GM19328 (cell line): ENCODE measurements around the gene THRA.

ENCODE experiments used
- ATAC-seq: cut with Tn5 transposase; IDR thresholded peaks from one replicate; pipeline ENCODE4 v1.9.1; 2021; ENCODE audit warnings: mild to moderate bottlenecking, moderate library complexity; ENCODE audit not compliant: unreplicated experiment

The THRA gene

DNA sequence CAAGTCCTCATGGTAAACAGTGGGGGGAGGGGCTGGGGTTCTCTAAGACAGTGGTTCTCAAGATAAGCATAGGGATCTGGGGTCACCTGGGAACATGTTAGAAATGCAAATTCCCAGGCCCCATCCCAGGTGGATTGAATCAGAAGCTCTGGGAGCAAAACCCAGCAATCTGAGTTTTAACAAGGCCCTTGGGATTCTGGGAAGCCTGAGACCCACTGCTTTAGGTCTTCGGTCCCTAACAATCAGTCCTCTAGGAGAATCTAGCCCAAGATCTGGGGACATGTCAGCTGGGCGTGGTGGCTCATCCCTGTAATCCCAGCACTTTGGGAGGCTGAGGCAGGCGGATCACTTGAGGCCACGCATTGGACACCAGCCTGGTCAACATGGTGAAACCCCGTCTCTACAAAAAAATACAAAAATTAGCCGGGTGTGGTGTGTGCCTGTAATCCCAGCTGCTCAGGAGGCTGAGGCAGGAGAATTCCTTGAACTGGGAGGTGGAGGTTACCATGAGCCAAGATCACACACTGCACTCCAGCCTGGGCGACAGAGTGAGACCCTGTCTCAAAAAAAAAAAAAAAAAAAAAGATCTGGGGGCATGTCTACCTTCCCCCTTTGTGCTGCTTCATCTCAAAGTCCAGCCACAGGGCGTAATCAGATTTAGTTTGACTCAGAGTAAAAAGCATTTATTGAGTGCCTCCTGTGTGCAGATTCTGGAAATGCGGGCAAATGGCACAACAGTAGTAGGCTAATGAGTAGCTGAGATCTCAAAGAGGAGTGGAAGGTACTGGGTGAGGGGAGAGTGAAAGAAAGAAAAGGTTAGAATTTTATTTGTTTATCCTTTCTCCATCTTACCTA, 46.4 kb downstream of the THRA start:
- ATAC-seq = no peak

DNA sequence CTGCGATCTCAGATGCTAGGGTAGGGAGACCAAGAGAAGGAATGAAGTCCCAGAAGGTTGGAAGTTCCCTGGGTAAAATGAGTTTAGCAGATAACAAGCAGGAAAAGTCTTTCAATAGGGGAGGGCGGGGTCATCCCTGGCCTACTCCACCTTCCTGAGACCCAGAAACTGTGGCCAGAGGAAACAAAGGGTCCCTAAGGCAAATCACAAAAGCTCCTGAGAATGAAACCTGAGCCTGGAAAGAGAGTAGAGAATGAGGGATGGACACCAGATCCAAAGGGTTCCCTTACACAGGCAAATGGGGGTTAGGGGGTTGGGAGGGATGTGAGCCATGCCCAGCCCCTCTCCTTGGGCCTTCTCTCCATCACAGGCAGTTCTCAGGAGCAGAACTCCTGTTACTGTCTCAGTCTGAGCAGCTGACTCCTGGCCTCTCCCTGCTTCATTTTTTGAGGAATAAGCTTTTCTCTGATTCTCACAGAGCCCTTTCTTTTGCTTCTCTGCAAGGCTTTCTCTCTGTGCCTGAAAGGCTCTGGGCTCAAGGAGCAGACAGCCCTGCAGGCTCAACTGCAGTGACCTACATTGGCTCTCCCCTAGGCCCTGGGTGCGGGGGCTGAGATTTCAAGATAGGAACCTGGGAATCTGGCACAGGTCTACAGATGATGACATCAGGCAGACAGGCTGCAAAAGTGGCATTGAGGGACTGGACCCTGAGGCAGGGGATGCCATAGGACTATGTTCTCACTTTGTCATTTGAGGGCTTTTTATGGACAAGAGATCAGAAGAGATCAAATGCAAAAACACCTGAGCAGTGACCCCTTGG, 47.5 kb downstream of the THRA start:
- no peak for ATAC-seq

DNA sequence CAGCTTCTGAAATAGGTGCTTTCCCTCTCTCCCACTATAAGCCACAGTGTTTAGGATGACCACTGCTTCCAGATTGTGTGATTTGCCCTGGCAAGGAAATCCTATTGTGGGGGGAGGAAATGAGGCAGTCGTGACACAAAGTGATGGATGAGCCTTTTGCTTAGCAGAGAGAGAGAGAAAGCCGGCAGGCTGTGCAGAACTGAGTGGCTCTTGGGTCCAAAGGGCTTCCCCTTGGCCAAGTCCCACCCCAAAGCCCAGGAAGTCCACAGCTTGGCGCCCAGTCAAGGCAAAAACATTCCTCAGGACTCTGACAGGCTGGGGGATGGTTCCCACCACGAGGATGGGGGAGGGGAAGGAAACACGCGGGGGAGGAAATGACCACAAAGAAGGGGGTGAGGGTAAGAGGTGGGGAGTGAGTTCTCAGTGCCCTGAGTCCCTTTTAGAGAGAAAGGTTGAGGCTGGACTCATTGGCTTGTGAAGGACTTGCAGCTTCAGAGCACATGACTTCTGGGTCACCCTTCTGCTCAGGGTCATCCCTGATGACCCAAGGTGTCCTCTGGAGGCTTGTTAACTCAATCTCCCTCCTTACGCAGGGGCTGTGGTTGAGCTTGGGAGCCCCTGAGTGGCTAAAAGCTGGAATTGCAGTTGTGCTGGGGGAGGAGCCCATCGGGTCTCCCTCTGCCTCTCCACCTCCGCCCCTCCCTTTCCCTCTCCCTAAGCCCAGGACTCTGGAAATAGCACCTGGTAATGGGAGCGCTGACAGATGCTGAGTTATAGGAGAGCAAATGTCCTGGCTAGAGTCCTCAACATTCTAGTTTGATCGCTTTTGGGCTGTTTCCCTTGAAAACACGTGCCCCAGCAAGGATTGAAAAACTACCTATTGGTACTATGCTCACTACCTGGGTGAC, 48.7 kb downstream of the THRA start:
- no peak for ATAC-seq

DNA sequence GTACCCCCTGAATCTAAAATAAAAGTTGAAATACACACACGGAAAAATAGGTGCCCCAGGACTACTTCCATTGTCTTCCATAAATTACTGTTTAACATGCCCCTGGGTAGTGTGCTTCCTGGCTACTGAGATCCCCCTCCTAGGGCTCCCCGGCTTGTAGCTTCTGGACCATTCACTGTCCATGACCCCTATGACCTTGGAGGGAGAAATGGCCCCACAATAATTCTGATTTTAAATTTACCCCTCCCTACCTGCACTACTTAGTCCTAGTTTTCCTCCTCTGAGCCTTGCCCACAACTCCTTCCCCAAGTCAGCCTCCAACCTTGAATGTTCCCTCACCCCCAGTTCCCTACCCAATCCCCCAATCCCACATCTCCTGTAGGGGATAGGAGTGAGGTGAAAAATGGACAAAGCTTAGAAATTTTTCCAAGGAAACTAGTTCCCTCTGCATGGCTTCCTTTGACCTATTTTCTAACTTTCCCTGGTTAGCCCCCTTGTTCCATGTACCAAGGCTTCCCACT, 49.5 kb downstream of the THRA start:
- no peak for ATAC-seq

DNA sequence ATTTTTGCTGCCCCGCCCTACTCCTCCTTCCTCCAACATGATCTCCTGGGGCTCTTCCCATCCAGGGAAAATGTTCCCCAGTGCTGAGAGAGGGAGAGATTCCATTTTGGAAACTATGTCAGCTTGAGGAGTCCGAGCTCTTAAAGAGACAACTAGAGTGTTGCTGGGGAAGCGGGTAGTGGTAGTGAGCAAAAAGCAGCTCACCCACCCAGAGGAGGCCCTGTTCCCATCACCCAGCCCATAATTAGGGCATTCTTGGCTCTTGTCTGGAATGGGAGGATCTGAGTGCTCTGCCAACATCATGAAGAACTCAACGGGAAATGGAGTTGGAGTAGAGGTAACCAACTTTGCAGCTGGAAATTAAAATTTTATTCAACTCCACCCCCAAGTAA, 49.9 kb downstream of the THRA start:
- no peak for ATAC-seq

DNA sequence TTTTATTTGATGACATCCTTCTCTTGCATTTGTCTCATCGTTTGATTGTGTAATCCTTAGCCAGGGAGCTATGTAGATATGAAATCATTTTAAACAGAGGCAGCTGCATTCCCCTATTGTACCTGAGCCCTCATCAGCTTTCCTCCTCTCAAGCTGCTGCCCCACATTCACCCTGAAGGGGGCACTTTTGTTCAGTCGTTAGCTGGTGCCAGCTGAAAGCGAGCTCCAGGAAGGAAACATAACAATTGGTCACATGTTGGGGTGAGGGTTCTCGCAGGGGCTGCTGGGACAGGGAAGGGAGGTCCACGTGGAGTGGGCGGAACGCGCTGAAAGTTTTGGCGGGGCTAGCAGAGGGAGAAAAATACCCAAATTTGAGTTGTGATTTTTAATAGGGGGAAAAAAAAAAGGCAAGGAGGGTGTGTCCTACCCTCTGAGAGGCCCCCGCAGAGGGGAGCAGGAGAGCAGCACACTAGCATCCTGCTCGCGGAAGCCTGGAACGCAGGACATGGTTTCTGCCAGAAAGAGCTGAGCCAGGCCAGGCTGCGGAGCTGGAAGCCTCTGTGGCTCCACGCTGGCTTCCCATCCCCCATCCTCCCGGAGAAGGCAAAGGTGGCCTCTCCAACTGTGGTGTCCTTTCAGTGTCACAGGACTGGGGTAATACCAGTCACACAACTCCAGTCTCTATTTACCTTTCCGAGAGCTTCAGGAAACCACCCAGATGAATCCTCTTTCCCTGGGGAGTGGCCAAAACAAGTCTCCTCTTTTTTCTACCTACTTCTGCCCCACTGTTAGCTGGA, 50.5 kb downstream of the THRA start:
- ATAC-seq = peak; percentile 70

DNA sequence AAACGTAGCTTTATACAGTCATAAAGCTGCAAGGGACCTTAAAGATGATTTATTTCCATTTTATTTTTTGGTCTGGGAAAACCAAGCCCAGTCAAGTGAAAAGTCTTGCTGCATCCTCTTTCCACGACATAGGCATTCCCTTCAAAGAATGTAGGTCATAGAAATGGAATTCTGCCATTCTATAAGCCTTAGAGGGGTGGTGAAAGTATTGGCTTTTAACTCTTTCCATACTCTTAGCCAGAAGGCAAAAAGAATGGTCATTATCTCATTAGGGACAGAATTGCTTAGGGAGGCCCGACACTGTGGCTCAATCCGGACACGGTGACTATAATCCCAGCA, 51.1 kb downstream of the THRA start:
- no peak for ATAC-seq

DNA sequence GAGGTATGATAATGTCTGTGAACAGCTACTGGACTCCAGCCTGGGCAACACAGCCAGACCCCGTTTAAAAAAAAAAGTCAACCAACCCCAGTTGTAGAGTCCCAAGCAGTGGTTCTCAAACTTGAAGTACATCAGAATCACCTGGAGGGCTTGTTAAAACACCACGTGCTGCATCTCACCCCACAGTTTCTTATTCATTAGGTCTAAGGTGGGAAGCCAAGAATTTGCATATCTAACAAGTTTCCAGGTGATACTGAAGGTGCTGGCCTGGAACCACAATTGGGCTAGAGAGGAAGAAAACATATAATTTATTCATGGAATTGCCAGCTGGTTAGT, 52.3 kb downstream of the THRA start:
- no peak for ATAC-seq

DNA sequence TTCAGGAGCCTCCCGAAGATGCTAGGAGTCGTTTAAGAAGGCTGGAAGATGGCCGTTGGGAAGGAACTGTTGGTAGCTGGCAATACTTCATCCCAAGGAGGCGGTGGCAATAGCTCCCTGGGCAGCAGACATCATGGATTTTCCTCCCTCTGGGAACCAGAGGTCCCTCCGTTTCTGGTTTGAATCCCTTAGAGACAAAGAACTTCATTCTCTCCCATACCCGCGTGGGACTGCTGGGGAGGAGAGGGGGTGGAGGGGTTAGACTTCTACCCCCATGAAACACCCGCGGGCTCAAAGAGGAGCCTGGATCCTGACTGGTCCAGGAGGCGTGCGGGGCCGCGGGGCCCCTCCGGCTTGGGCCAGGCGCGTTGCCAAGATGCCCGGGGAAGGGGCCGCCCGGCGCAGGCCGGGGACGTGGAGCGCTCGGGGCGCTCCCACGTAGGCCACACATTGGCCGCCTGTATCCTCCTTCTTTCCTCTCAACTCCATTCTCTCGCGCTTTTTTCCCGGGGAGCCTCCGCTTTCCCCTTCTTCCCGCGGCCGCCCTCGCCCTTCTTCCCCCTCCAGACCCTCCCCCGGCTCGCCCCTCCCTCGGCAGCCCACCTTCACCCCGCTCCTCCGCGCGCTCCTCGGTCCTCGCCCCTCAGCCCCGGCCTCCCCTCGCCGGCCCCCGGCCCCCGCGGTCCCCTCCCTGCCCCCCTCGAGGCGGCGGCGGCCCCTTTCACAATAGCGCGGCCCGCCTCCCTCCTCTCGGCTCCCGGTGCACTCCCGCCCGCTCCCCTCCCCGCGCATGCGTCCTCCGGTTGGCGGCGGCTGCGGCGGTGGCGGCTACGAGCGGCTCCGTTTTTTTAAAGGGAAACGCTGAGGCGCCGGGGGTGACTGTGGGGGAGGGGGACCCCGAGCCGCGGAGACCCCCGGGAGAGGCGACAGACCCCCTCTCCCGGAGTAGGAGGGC, 58.7 kb downstream of the THRA start, which contains the start of gene MSL1:
TSS of gene MSL1 (plus strand) at position 791 of the 955 bp plus-strand sequence. CDS start 642 bp downstream, outside the sequence.
- ATAC-seq = peak; percentile 68

DNA sequence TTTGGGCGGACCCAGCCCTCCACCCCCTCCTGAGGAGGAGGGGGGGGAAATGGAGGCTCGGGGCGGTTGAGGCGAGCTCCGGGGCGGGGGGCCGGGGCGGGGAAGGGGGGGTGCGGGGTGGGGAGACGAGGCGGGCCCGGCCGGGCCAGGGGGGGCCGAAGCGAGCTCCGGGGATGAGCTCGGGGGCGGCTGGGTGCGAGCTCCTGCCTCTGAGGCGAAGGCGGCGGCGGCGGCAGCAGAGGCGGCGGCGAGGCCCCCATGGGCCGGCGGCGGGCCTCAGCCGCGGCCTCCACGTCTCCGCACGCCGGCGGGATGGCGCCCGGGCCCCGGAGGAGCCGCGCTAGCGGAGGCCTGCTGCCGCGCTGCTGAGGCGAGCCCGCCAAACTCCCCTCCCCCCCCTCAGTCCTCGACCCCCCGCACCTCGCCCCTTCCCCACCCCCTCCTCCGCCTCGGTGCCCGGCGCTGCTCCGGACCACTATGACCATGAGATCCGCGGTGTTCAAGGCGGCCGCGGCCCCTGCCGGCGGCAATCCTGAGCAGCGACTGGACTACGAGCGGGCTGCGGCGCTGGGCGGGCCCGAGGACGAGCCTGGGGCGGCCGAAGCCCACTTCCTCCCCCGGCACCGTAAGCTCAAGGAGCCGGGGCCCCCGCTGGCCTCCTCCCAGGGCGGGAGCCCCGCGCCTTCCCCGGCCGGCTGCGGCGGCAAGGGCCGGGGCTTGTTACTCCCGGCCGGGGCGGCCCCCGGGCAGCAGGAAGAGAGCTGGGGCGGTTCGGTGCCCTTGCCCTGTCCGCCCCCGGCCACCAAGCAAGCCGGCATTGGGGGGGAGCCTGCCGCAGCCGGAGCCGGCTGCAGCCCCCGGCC, 59.6 kb downstream of the THRA start:
- ATAC-seq = peak; percentile 30

DNA sequence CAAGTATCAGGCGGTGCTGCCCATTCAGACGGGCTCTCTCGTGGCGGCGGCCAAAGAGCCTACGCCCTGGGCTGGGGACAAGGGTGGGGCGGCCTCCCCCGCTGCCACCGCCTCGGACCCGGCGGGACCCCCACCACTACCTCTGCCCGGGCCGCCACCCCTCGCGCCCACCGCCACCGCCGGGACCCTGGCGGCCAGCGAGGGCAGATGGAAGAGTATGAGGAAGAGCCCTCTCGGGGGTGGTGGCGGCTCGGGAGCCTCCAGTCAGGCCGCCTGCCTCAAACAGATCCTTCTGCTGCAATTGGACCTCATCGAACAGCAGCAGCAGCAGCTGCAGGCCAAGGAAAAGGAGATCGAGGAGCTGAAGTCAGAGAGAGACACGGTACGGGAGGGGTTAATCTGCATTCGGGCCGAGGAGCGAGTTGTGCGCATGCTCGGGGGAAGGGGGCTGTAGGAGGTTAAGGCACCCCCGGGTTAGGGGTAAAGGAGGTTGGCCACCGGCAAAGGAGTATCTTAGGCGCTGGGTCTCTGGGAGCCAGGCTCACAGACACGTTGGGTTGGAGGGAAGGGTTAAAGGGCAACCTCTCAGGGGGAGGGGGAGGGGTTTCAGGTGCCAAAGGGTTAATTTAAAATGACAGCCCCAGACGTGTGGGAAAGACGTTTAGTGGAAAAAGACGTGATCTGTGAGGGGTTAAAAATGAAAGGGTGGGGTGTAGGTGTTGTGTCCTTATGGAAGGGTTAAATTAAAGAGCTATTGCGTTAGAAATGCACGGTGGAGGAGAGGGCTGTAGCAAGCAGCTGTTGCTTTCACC, 60.4 kb downstream of the THRA start:
- ATAC-seq = no peak

DNA sequence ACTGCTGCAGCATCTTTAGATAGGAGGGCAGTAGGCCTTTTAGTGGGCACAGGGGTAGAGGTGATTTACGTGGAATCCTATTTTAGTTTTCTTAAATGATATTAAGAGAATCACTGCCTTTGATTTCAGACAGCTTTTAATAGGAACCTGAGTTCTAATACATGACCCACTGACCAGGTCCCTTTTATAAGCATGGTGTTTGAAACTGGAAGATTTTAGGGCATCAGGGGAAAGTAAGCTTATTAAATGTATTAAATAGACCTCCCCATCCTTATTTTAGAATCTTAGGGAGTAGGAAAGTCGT, 61.0 kb downstream of the THRA start:
- ATAC-seq = no peak

DNA sequence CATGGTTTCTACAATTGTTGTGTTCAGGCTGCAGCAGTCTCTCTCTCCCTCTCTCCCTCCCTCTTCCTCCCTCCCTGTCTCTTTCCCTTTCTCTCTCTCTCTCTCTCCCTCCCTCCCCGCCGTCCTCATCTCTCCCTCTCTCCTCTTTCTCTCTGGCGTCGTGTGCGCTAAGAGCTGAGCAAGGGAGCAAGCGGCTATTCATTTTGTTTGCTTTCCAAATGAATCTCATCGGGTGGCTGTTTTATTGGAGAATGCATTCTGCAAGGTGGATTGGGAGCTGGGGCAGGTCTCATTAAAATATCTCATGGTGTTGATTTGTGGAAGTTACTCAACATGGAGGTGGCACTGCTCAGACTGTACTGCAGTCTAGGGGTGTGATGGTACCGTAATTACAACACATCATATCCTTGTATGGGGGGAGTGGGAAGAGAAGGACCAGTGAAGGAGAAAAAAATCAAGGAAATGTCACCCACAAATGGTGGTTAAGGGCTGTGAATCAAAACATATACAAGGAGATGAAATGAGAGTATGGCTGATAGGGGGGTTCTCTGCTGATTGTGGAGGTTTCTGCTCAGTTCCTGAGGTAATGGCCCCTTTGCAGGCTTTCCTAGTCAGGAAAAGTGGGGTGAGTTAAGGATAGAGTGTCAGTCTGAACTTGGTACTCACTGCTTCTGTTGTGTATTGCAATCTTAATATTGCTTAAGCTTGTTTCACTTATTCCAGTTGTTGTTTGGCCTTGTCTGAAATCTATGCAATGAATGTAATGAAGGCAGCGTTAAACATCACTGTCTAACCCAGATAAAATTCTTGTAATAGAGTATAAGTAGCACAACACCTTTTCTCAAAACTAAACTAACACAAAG, 61.7 kb downstream of the THRA start:
- no peak for ATAC-seq

DNA sequence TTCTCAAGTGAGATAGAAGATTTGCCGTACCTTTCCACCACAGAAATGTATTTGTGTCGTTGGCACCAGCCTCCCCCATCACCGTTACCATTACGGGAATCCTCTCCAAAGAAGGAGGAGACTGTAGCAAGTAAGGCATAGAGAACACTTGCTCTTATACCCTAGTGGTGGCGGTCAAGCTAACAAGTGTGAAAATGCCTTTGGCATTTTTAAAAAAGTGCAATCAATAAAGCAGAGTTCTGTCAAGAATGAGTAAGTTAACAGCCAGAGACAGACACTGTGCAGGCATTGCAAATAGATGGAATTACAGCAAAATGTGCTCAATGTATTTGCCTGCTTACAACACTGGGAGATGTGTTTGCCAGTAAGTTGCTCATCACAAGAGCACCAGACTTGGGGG, 66.7 kb downstream of the THRA start:
- ATAC-seq = no peak

DNA sequence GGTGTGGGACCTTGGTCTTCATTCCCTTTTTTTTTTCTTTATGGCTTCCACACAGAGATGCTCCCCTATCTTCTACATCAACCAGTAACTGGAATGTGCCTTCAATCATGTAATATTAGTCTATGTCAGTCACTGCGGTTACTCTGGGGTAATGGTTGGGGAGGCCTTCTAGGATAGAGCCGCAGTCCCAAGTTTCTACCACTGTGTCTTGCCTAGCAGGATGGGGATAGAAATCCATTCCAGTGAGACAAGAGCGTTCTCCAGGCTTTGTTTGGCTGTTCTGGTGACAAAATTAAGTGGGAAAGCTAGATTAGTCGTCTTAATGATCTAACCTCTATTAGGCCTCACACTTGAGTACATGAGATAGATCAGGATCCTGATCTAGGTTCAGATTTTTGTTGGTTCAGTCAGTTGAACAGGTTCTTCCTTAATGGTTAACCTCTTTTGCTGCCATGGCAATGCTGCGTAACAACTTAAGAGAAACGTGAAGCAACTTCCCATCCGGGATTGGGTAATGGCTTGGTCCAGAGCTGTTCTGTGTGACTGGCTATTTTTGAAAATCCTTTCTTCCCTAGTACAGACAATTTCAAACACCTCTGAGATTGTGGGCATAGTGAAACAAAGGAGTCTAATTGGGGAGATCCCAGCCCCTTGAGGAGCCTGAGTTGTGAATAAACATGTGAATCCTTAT, 67.7 kb downstream of the THRA start:
- ATAC-seq = no peak

DNA sequence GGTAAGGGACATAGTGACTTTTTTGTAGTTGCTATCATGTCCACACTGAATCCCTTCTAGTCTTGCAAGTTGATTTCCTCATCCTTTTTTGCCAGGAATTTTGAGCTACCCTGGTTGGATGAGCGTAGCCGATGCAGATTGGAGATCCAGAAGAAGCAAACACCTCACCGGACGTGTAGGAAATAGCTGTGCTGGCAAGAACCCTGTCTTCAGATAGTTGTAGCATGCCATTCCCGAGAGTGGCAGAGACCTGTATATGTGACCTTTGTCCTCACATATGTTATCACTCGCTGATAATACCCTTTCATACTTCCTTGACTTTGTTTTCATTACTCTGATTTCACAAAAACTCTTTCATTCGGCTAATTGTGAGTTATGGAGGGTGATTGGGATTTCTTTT, 71.4 kb downstream of the THRA start:
- ATAC-seq = no peak
